ENCODE data around the gene RALGAPB.
"Not testable (repeated sequence)": the region's sequence is repeated elsewhere in the genome, so short reads cannot be mapped to it uniquely, and the experiment has no call there.

RALGAPB gene

DNA sequence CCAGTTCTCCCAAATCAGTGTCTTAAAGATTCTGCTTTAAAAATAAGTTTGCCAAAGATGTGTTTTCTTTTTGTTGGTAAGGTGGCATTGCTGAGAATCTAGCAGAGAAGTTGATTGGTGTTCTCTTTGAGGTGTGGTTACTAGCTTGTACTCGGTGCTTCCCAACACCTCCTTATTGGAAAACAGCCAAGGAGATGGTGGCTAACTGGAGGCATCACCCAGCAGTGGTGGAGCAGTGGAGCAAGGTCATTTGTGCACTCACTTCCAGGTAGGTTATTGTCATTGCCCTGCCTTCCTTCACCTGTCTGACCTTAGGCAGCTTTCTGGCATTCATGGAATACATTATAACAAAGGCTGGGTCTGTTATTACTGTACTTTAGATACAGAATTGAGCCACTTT is 26.7 kb downstream of the RALGAPB start:
- no peak for DNase-seq

DNA sequence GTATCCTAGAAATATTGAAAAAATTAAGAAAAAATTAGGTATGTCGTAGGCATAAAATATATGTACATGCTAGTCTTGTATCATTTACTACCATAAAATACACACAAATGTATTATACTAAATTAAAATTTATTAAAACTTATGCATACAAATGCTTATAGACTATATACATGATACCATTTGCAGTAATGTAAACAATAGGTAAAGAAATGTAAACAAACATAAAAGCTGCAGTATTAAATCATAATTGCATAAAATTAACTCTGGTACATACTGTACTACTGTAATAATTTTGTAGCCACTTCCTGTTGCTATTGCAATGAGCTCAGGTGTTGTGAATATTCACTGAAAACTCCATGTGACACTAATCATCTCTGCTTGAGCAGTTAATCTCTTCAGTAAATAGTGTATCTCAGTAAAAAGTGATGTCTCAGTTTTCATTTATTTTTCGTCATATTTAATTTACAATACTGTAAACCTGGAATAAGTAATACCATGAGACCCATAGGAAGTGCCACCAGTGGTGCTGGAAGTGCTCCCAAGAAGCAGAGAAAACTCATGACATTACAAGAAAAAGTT is 29.3 kb downstream of the RALGAPB start:
- DNase-seq: no peak

DNA sequence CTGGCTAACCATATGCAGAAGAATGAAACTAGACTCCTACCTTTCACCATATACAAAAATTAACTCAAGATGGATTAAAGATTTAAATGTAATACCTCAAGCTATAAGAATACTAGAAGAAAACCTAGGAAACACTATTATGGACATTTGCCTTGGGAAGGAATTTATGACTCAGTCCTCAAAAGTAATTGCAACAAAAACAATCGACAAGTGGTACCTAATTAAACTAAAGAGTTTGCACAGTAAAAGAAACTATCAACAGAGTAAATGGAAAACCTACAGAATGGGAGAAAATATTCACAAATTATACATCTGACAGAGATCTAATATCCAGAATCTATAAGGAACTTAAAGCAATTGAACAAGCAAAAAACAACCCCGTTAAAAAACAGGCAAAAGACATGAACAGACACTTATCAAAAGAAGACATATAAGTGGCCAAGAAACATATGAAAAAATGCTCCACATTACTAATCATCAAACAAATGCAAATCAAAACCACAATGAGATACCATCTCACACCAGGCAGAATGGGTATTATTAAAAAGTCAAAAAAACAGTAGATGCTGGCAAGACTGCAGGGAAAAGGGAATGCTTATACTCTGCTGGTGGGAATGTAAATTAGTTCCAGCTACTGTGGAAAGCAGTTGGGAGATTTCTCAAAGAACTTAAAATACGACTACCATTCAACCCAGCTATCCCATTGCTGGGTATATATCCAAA is 31.9 kb downstream of the RALGAPB start:
- no peak for DNase-seq

DNA sequence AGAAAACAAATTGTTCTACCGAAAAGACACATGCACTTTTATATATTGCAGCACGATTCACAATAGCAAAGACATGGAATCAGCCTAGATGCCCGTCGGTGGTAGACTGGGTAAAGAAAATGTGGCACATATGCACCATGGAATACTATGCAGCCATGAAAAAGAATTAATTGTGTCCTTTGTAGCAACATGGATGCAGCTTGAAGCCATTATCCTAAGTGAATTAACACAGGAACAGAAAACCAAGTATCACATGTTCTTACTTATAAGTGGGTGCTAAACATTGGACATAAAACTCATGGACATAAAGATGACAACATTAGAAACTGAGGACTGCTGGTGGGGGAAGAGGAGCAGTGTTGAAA is 32.4 kb downstream of the RALGAPB start:
- DNase-seq: no peak

DNA sequence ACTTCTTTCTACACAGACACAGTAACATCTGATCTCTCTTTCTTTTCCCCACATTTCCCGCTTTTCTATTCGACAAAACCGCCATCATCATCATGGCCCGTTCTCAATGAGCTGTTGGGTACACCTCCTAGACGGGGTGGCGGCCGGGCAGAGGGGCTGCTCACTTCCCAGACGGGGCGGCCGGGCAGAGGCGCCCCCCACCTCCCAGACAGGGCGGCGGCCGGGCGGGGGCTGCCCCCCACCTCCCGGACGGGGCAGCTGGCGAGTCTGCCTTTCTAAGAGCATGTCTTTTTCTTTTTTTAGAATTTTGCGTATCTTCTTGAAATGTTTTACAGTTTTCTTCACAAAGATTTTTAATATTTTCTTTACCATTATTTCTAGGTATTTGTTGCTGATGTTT is 39.1 kb downstream of the RALGAPB start:
- not testable (repeated sequence) for DNase-seq

DNA sequence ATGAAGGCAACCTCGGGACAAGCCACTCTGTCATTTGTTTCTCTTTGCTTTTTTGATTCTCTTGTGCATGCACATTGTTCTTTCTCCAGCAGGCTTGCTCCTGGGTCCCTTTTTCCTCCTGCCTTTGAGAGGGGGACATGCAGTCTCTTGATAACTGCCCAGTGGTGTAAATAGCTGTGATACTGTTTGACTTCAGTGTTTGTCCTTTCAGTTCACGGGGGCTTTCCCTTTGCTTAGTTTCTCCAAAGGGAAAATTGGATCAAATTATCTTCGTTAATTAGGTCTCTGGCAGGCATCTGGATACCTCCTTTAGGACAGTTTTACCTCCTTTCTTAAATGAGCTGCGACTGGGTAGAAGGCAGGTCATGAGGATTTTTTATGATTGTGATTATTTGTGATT is 41.5 kb downstream of the RALGAPB start:
- DNase-seq: no peak

DNA sequence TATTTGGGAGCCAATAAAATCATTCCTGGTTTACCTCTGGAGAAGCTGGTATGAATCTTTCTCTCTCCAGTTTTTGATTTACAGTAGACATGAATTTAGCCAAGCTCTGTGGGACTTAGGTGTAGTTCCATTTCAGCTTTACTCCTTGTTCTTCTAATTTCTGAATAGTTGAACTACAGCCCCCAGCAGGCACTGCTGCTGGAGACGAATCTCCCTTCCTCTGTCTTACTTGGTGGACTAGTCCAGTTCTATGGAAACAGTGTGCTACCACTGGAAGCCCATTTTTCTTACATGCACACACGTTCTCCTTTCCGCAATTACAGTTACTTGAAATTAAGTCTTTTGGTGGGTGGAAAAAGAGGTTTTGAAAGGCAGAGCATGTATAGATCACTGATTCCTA is 42.3 kb downstream of the RALGAPB start:
- no peak for DNase-seq

DNA sequence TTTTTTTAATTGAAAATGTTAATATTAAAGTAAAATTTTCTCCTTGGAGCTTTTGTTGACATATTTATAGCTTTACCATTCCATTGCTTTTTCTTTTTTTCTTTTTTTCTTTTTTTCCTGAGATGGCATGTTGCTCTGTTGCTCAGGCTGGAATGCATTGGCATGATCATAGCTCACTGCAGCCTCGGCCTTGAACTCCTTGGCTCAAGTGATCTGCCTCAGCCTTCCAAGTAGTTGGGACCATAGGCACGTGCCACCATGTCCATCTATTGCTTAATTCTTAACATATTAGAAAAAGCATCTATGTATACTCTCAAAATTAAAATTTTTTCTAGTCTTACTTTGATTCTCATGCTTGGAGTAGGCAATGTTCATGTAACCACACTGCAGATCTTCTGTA is 43.0 kb downstream of the RALGAPB start:
- no peak for DNase-seq

DNA sequence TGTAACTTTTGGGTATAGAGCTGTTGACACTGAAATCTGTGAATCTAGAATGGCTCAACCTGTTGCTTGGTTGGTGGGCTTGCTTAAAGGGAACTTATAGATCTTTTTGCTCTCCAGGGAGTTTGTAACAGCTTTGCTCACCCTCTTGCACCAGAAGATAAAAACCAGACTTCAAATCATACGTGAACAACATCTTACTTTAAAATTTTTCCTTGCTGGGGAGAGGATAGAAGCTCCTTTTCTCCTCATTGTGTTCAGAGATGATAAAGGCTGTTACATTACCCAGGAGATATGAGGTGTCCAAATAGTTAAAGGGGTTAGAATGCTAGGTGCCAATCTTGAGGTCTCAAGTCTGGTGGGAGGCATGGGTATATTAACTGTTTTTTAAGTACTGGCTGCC is 46.8 kb downstream of the RALGAPB start:
- DNase-seq: no peak

DNA sequence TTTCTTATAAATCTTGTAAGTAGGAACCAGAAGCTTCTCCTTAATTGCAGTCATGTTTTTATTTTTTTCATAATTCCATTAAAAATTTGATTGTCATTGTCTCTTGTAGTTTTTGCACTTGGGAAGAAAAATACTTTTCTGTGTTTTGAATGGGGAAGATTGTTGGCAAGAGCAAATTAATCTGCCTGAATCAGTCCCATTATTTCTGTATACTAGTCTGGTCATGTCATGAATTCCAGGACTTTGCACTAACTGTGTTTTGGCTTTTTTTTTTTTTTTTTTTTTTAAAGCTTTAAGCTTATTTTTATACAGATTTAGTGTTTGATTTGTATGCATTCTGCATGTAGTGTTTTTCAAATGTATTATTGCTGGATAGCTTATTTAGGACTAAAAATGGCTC is 47.6 kb downstream of the RALGAPB start:
- no peak for DNase-seq

DNA sequence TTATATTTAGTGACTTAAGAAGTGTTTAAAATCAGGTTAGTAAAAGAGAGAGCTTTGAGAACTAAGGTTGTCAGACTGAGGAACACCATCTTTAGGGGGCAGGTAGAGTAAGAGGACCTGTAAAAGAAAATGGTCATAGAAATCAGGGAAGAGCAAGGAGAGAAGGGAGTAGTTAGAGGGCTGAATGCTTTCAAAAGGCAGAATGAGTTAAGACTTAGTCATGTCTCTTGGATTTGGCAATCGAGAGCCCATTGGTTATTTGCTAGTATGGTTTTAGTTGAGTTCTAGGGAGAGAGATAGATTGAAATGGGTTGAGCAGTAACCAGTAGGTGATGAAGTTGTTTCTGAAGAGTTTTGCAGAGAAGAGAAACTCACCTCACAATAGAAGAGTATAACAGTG is 51.1 kb downstream of the RALGAPB start:
- DNase-seq: no peak

DNA sequence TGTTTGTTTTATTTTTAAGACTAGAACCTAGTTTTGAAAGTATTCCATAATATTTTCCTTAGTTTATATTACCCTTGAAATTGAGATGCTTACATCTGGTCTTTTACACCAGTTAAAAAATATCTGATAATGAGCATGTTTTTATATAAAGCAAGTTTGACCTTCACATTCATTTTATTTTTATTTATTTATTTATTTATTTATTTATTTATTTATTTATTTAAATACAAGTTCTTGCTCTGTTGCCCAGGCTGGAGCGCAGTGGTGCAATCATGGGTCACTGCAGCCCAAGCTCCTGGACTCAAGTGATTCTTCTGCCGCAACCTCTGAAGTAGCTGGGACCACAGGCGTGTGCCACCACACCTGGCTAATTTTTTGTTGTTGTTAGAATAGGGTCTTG is 55.5 kb downstream of the RALGAPB start:
- DNase-seq: no peak

DNA sequence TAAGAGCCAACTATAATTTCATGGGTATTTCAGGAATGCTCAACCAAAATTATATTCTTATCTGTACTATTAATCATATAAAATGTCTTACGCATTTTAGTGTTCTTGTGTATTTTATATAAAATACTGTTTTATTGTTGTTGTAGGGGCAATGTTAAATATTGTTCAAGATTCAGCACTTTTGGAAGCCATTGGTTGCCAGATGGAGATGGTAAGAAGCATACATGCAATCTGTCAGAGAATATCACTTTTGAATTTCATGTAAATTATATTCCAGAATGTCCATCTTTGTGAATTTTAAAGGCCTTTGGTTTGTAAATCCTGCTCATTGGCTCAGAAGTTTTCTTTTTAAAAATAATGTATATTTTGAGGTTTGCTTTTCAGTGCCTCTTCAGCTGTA is 58.4 kb downstream of the RALGAPB start:
- no peak for DNase-seq

DNA sequence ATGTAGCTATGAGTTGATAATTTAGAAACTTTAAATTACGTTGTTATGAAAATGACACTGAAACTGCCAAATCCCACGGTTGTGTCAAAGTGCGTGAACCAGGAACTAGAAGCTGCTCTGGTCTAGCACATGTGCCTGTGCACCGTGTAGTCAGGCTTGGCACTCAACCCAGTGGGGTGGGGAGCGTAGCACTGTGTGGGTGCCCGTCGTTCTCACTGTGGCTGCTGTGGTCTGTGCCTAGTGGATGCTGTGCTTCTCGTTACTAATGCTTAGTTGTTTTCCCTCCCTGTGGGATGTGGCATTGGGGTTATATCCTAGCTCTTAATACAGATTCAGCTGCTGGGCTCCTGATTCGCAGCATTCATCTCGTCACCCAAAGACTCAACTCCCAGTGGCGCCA is 62.1 kb downstream of the RALGAPB start:
- DNase-seq: no peak

DNA sequence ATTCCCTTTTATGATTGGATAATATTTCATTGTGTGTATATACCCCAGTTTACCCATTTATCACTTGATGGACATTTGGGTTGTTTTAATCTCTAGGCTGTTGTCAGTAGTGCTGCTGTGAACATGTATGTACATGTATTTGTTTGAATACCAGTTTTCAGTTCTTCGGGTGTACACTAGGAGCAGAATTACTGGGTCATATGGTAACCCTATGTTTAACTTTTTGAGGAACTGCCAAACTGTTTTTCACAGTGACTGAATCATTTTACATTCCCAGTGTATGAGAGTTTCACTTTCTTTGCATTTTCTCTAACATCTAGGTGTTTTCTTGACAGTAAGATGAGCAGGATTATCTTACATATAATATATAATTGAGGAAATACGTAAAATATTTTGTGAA is 63.7 kb downstream of the RALGAPB start:
- DNase-seq: no peak

DNA sequence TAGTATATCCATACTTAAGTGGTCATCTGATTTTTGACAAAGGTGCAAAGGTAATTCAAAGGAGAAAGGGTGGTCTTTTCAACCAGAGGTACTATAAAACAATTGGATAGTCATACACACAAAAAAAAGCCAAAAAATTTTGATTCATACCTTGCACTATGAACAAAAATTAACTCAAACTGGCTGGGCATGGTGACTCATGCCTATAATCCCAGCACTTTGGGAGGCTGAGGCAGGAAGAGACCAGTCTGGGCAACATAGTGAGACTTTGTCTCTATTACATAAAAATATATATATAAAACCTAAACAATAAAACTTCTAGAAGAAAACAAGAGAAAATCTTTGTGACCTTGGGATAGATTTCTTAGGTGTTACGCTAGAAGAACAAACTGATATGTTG is 64.5 kb downstream of the RALGAPB start:
- no peak for DNase-seq

DNA sequence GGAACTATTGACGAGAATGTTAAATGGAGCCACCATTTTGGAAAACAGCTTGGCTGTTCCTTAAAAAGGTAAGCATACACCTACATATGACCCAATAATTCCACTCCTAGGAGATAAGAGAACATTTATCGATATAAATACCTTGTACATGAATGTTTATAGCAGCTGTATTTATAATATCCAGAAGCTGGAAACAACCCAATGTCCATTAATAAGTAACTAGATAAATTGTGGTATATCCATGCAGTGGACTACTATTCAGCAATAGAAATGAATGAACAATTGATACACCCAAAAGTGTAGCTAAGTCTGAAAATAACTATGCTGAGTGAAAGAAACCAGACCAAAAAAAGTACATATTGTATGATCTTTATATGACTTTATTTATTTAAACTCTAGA is 66.1 kb downstream of the RALGAPB start:
- DNase-seq: no peak

DNA sequence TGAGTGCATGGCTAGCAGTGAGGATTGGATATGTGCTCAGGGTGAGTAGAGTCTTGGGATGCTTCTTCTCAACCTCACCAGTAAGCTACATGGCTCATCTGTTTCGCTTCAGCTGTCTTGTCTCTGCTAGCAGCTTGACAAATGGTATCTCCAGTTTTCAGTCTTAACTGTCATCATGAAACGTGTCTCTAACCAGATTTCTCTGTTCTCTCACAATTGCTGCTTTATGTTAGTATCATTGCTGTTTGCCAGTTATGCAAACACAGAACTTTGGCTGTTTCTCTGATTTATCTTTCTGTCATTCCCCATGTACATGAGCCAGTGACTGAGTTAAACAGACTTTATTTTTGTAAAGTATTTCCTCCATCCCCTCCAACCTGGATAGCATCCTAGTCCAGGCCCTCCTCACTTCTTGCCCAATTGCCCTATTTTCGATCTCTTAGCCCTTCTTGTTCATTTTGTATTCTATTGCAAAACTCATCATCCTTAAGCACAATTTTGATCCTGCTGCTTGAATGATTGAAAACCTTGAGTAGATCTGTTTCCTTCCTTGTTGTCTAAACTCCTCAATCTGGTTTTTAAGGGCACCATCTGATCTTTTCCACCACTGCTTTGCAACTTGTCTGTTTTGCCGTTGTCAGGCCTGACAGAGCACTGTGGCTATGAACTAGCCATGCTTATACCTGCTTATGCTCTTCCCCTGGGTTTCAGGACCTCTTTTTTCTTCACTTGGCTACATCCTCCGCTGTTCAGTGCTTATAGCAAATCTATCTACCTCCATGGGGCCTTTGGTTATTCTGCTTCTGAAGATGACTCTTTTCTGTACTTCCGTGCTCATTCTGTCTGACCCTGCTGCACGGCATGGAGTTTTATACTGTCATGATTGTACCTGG is 70.6 kb downstream of the RALGAPB start:
- DNase-seq: peak; percentile 33

DNA sequence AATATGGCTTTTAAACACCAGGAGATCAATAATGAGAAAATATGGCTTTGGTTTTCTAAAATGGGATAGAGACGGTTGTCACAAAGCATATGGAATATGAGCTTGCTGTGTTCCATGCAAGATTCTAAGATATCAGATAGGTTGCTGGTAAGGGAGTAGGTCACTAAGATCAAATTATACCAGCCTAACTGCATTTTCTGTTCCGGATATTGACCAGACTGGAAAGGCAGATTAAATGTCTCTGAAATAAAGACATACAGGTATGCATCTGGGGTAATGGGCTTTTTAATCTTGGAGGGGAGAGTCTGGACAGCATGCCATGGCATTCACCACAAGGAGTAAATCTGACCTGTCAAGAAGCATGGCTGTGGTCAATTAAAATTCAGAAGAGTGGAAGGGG is 73.1 kb downstream of the RALGAPB start:
- DNase-seq: no peak

DNA sequence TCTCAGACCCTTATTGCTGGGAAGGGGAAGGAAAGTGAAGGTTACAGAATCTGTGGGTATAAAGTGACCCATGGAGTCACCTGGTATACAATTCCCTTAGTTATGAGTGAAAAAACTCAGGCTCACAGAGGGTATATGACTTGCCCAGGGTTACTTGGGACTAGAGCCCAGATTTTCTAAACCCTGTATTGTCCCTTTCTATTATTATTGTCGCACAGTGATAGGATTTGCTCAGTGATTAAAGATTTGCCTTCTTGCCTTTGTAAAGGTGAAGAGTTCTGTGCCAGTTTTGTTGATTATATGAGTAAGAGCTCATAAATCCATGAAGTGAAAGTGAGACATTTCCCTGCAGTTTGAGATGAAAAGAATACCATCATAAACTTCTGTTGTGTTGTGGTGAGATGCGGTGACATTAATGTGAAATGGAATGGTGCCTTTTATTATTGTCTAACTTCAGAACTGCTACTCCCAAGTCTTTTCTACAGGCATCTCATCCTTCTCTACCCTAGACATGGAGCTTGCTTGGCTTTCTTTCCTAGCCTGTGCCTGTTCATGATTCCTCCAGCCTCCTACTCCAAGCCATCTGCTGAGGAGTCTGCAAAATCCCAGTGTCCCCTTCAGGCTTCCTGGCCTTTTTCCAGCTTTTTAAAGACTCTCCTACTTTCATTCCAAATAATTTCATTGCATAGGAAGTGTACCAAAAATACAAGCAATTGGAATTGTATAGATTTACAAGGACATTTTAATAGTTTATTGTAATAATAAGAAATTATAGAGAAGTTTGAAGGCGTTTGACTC is 74.8 kb downstream of the RALGAPB start:
- DNase-seq: no peak

DNA sequence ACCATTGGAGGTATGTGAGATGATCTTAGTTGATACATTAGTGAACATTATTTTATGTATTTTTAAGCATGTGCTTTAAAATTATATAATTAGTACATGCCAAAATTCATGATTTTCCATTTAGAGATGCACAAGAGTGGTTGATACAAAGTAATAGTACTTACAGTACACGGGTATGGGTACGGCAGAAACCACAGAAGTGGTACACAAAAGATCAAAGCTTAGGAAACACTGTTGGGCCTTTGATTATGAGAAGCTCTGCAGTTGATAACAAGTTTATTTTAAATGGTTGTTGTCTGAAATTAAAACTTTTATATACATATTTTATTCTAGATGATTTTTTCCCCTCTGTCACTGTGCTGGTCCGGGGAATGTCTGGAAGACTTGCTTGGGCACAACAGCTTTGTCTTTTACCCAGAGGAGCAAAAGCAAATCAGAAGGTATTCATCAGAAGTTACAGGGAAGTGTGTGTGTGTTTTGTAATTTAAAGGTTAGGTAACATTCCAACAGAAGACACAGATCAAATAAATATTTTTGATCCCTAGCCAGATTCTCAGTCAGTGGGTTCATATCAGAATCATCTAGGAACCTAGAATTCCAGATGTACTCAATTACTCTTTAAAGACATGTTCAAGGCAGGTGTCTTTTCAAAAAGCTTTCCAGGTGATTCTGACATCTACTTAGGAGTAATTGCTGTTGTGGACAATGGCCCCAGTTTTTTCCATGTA is 75.9 kb downstream of the RALGAPB start:
- no peak for DNase-seq

DNA sequence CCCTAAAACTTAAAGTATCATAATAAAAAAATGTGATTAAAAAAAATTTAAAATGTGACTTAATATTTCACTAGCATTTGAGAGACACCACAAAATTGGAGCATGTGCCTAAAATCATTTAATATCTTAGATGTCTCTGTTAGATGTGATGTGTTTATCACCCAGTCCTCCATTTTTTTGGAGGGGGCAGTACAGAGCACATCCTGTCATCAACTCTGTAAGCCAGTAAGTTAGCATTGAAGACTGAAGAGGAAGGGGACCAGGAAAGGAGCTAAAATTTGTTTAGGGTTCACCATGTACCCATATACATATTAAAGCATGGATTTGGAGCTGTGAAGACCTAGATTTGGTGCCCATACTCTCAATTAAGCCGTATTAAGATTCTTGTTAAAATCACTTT is 77.6 kb downstream of the RALGAPB start:
- no peak for DNase-seq

Measured in midbrain (tissue), 1 donor.